ENCODE measurements around the gene GTF3A. TPM values are rescaled to one million over a fixed set of nuclear protein-coding genes. Genes with fewer than 3 reads are reported as not detected.

GTF3A gene
- total RNA-seq, 1 experiment from 2014 or later, result 102 TPM

- Histone ChIP-seq H2AFZ (ENCODE audit: low read depth, low read length, poor library complexity, severe bottlenecking) (no peak overlapping the region), H3K4me2 (ENCODE audit: low read length) (0 out of 2 replicates have a peak overlapping the region, but pooled peaks have one; percentile 7), H3K4me1 (ENCODE audit: control insufficient read depth in 1 of 2, insufficient read depth in 2 of 2, low read length in 2 of 2) (peaks cover 9 to 16% of the 10 kb centered on the region in 2 experiments), H3K9me3 (ENCODE audit: control insufficient read depth in 1 of 2, insufficient read depth in 1 of 2, low read depth in 1 of 2, low read length in 2 of 2) (no peaks in the 10 kb centered on the region), H3K79me2 (ENCODE audit: insufficient read depth, low read length) (no peaks in the 10 kb centered on the region), H3K4me3 (replicated peaks in 1 of 2; ENCODE audit: low read depth in 1 of 2, low read length in 2 of 2) (no peak overlapping the region), H3K9me2 (ENCODE audit: insufficient read depth) (no peaks in the 10 kb centered on the region), H3K27ac (ENCODE audit: low read depth, low read length) (no peak overlapping the region), H3K36me3 (ENCODE audit: control insufficient read depth in 1 of 2, insufficient read depth in 2 of 2, low read length in 2 of 2) (no peaks in the 10 kb centered on the region), H3K9ac (ENCODE audit: low read length) (no peak overlapping the region), H4K20me1 (ENCODE audit: insufficient read depth) (no peaks in the 10 kb centered on the region), H3K27me3 (ENCODE audit: insufficient read depth, low read length) (no peaks in the 10 kb centered on the region)
- no peak for ATAC-seq
- ChIA-PET CTCF (interaction anchor here (1.1 kb wide), 1 partner anchor 29 kb away, joined by 3 read pairs; no protein-coding TSS in a partner anchor), POLR2A (interaction anchor here (1.1 kb wide), 1 partner anchor 30 kb away, joined by 3 read pairs; no protein-coding TSS in a partner anchor), RAD21 (ENCODE audit: low non-redundant PET in 1 of 2, low total read pairs in 2 of 2, uncharacterized antibody in 2 of 2, unreplicated experiment in 2 of 2) (no interaction called here)
- no peak for DNase-seq (ENCODE audit: low read depth, low spot score)
- intact Hi-C loops (cut with micrococcal nuclease), result no loop called here
- TF ChIP-seq EGR1 (IDR thresholded peaks at IDR 0.05; ENCODE audit: low read depth) (no peak), FOSL1 (IDR thresholded peaks at IDR 0.05; ENCODE audit: low read depth) (no peak), RAD21 (IDR thresholded peaks at IDR 0.05; ENCODE audit: low read depth) (no peak), YY1 (IDR thresholded peaks at IDR 0.05; ENCODE audit: extremely low read depth, insufficient replicate concordance, low read depth, low read length) (no peak), ZNF274 (IDR thresholded peaks at IDR 0.05; ENCODE audit: low read depth, low read length) (no peak), CBX3 (IDR thresholded peaks at IDR 0.05; ENCODE audit: low read depth) (no peak), ELF1 (IDR thresholded peaks at IDR 0.05; ENCODE audit: borderline replicate concordance, low read depth) (no peak), POLR2A (IDR thresholded peaks at IDR 0.05; ENCODE audit: borderline replicate concordance, extremely low read depth, insufficient read depth, insufficient read length) (no peak)
- TF ChIP-seq, protein P1, sequence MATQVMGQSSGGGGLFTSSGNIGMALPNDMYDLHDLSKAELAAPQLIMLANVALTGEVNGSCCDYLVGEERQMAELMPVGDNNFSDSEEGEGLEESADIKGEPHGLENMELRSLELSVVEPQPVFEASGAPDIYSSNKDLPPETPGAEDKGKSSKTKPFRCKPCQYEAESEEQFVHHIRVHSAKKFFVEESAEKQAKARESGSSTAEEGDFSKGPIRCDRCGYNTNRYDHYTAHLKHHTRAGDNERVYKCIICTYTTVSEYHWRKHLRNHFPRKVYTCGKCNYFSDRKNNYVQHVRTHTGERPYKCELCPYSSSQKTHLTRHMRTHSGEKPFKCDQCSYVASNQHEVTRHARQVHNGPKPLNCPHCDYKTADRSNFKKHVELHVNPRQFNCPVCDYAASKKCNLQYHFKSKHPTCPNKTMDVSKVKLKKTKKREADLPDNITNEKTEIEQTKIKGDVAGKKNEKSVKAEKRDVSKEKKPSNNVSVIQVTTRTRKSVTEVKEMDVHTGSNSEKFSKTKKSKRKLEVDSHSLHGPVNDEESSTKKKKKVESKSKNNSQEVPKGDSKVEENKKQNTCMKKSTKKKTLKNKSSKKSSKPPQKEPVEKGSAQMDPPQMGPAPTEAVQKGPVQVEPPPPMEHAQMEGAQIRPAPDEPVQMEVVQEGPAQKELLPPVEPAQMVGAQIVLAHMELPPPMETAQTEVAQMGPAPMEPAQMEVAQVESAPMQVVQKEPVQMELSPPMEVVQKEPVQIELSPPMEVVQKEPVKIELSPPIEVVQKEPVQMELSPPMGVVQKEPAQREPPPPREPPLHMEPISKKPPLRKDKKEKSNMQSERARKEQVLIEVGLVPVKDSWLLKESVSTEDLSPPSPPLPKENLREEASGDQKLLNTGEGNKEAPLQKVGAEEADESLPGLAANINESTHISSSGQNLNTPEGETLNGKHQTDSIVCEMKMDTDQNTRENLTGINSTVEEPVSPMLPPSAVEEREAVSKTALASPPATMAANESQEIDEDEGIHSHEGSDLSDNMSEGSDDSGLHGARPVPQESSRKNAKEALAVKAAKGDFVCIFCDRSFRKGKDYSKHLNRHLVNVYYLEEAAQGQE (IDR thresholded peaks at IDR 0.05; ENCODE audit: low read depth), result no peak
- TF ChIP-seq, protein P2, sequence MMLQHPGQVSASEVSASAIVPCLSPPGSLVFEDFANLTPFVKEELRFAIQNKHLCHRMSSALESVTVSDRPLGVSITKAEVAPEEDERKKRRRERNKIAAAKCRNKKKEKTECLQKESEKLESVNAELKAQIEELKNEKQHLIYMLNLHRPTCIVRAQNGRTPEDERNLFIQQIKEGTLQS (IDR thresholded peaks at IDR 0.05), result no peak
- no TSS peak for BruUV-seq (replicated peaks)
These were observed 31.0 kb downstream of the GTF3A start for GRCh38 chr13:27455331-27455855.

Measured in HCT116 (cell line).